ENCODE measurements around the gene SLC2A3. TPM values are rescaled to one million over a fixed set of nuclear protein-coding genes. Genes with fewer than 3 reads are reported as not detected.

The SLC2A3 gene
- total and polyA plus RNA-seq, 4 donors = 2.1 to 20.6 (median 7.0) TPM

DNA sequence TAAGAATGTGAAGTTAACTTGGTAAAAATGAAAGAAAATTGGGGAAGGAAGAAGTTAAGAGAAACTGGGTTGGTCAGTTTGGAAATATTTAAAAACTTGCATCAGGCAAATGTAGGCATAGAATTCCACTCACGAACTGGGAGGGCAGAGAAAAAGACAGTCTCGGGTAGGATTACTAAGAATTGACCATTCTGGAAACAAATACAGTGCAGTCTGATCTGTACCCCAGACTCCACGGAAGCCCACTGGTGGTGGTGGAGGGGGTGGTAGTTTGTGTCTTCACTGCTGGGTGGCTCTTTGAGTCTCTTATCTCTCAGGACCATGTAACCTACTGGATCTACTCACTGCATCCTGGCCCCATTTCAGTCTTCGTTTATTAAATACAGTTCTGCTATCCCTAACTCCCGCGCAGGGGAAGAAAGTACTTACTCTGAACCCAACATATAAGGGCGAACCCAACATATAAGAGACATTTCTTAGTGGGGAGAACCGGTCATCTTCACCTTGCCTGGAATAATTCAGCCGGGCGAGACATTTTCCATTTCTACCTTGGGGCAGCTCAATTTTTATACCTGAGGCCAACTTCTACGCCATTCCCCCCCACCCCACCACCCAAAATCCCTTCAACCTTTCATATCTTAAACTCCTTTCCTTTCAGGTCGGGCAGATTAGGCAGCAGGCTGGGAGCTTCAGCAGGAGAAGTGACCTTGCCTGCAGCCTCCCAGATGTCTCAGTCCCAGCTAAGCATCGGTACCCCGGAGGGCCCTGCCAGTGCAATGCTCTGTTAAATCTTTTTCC lies 1.7 kb downstream of the SLC2A3 start:
- H3K27ac ChIP-seq (ENCODE audit: low read depth in 1 of 2, low read length in 2 of 2) = peak overlapping the region; percentile 47 to 50
- no peaks in the 10 kb centered on the region for H3K27me3 ChIP-seq (ENCODE audit: control insufficient read depth in 4 of 4, insufficient read depth in 4 of 4, low read length in 3 of 4)
- no peaks in the 10 kb centered on the region for H3K4me1 ChIP-seq (ENCODE audit: control insufficient read depth in 4 of 4, insufficient read depth in 4 of 4, low read length in 3 of 4)
- TF ChIP-seq, protein P1, sequence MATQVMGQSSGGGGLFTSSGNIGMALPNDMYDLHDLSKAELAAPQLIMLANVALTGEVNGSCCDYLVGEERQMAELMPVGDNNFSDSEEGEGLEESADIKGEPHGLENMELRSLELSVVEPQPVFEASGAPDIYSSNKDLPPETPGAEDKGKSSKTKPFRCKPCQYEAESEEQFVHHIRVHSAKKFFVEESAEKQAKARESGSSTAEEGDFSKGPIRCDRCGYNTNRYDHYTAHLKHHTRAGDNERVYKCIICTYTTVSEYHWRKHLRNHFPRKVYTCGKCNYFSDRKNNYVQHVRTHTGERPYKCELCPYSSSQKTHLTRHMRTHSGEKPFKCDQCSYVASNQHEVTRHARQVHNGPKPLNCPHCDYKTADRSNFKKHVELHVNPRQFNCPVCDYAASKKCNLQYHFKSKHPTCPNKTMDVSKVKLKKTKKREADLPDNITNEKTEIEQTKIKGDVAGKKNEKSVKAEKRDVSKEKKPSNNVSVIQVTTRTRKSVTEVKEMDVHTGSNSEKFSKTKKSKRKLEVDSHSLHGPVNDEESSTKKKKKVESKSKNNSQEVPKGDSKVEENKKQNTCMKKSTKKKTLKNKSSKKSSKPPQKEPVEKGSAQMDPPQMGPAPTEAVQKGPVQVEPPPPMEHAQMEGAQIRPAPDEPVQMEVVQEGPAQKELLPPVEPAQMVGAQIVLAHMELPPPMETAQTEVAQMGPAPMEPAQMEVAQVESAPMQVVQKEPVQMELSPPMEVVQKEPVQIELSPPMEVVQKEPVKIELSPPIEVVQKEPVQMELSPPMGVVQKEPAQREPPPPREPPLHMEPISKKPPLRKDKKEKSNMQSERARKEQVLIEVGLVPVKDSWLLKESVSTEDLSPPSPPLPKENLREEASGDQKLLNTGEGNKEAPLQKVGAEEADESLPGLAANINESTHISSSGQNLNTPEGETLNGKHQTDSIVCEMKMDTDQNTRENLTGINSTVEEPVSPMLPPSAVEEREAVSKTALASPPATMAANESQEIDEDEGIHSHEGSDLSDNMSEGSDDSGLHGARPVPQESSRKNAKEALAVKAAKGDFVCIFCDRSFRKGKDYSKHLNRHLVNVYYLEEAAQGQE (IDR thresholded peaks at IDR 0.05) = no peak
- TF ChIP-seq YY1 (IDR thresholded peaks at IDR 0.05) (no peak), HNF4A (conservative IDR thresholded peaks at IDR 0.05) (no peak), HNF4G (IDR thresholded peaks at IDR 0.05) (no peak), JUND (IDR thresholded peaks at IDR 0.05) (no peak), GABPA (IDR thresholded peaks at IDR 0.05 in 1 of 2, conservative IDR thresholded peaks at IDR 0.05 in 1 of 2) (no peak)
- TF ChIP-seq, protein P2, sequence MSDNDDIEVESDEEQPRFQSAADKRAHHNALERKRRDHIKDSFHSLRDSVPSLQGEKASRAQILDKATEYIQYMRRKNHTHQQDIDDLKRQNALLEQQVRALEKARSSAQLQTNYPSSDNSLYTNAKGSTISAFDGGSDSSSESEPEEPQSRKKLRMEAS (IDR thresholded peaks at IDR 0.05) = no peak
- TF ChIP-seq, protein P3, sequence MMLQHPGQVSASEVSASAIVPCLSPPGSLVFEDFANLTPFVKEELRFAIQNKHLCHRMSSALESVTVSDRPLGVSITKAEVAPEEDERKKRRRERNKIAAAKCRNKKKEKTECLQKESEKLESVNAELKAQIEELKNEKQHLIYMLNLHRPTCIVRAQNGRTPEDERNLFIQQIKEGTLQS (IDR thresholded peaks at IDR 0.05) = no peak
- H3K36me3 ChIP-seq (ENCODE audit: control insufficient read depth in 4 of 4, insufficient read depth in 3 of 4, low read depth in 1 of 4, low read length in 3 of 4) = peaks cover 0 to 2% (median 0%) of the 10 kb centered on the region in 4 donors
- H3K9ac ChIP-seq (ENCODE audit: low read depth in 1 of 2, low read length in 2 of 2) = peak overlapping the region; percentile 12 to 58
- no peaks in the 10 kb centered on the region for H3K9me3 ChIP-seq (ENCODE audit: control insufficient read depth in 4 of 4, low read length in 3 of 4)
- peak overlapping the region; percentile 27 to 51 (median 39) for H3K4me3 ChIP-seq (ENCODE audit: low read depth in 1 of 3, low read length in 3 of 3)
- no peak for DNase-seq (ENCODE audit: low spot score)
- WGBS = 38% methylated on average over 14 of the region's 14 CpGs

DNA sequence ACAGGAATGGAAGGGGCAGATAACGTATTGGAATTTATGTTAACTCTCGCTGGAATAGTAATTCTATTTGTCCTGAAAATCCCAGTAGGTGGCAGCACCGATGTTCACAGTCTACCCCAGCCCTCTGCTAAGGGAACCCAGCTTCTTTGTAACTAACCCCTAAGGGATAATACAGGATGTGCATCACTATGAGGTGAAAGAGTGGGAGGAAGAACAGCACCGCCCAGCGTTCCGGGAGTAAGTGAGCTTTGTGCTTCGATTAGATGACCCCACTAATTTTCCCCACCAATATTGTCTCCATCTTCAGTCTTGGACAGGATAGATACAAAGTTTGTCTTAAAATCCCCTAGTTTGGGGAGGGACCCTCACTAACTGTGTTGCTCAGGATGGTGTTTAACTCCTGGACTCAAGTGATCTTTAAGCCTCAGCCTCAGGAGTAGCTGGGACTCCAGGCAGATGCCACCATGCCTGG lies 2.7 kb downstream of the SLC2A3 start:
- Histone ChIP-seq H3K27ac (ENCODE audit: low read depth in 1 of 2, low read length in 2 of 2) (peak overlapping the region in 1 of 2 donors; percentile 47), H3K4me1 (ENCODE audit: control insufficient read depth in 4 of 4, insufficient read depth in 4 of 4, low read length in 3 of 4) (no peaks in the 10 kb centered on the region), H3K36me3 (ENCODE audit: control insufficient read depth in 4 of 4, insufficient read depth in 3 of 4, low read depth in 1 of 4, low read length in 3 of 4) (peaks cover 0 to 2% (median under 1%) of the 10 kb centered on the region in 4 donors), H3K9me3 (ENCODE audit: control insufficient read depth in 4 of 4, low read length in 3 of 4) (no peaks in the 10 kb centered on the region), H3K27me3 (ENCODE audit: control insufficient read depth in 4 of 4, insufficient read depth in 4 of 4, low read length in 3 of 4) (no peaks in the 10 kb centered on the region), H3K4me3 (ENCODE audit: low read depth in 1 of 3, low read length in 3 of 3) (peak overlapping the region in 2 of 3 donors; percentile 11 to 22), H3K9ac (ENCODE audit: low read depth in 1 of 2, low read length in 2 of 2) (peak overlapping the region; percentile 53 to 58)
- WGBS = under 1% methylated on average over 7 of the region's 7 CpGs
- TF ChIP-seq EGR1 (IDR thresholded peaks at IDR 0.05; ENCODE audit: low read depth in 2 of 2) = no peak
- TF ChIP-seq RAD21 (IDR thresholded peaks at IDR 0.05) = peak; percentile 84 to 85
- TF ChIP-seq, protein P1 (IDR thresholded peaks at IDR 0.05) = peak; percentile 16
- no peak for TF ChIP-seq HNF4G (IDR thresholded peaks at IDR 0.05)
- no peak for TF ChIP-seq FOXA1 (IDR thresholded peaks at IDR 0.05)
- TF ChIP-seq, protein P4, sequence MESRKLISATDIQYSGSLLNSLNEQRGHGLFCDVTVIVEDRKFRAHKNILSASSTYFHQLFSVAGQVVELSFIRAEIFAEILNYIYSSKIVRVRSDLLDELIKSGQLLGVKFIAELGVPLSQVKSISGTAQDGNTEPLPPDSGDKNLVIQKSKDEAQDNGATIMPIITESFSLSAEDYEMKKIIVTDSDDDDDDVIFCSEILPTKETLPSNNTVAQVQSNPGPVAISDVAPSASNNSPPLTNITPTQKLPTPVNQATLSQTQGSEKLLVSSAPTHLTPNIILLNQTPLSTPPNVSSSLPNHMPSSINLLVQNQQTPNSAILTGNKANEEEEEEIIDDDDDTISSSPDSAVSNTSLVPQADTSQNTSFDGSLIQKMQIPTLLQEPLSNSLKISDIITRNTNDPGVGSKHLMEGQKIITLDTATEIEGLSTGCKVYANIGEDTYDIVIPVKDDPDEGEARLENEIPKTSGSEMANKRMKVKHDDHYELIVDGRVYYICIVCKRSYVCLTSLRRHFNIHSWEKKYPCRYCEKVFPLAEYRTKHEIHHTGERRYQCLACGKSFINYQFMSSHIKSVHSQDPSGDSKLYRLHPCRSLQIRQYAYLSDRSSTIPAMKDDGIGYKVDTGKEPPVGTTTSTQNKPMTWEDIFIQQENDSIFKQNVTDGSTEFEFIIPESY (IDR thresholded peaks at IDR 0.05) = no peak
- TF ChIP-seq, protein P5, sequence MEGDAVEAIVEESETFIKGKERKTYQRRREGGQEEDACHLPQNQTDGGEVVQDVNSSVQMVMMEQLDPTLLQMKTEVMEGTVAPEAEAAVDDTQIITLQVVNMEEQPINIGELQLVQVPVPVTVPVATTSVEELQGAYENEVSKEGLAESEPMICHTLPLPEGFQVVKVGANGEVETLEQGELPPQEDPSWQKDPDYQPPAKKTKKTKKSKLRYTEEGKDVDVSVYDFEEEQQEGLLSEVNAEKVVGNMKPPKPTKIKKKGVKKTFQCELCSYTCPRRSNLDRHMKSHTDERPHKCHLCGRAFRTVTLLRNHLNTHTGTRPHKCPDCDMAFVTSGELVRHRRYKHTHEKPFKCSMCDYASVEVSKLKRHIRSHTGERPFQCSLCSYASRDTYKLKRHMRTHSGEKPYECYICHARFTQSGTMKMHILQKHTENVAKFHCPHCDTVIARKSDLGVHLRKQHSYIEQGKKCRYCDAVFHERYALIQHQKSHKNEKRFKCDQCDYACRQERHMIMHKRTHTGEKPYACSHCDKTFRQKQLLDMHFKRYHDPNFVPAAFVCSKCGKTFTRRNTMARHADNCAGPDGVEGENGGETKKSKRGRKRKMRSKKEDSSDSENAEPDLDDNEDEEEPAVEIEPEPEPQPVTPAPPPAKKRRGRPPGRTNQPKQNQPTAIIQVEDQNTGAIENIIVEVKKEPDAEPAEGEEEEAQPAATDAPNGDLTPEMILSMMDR (IDR thresholded peaks at IDR 0.05; ENCODE audit: low read depth, low read length, missing input control) = peak; percentile 47
- TF ChIP-seq HNF4A (conservative IDR thresholded peaks at IDR 0.05) = no peak
- no peak for TF ChIP-seq GABPA (IDR thresholded peaks at IDR 0.05 in 1 of 2, conservative IDR thresholded peaks at IDR 0.05 in 1 of 2)
- no peak for TF ChIP-seq NR2F2 (IDR thresholded peaks at IDR 0.05)
- TF ChIP-seq, protein P2 (IDR thresholded peaks at IDR 0.05) = no peak
- peak; percentile 29 for TF ChIP-seq YY1 (IDR thresholded peaks at IDR 0.05)
- no peak for TF ChIP-seq SP1 (IDR thresholded peaks at IDR 0.05)
- TF ChIP-seq, protein P3 (IDR thresholded peaks at IDR 0.05) = no peak
- TF ChIP-seq JUND (IDR thresholded peaks at IDR 0.05) = no peak
- TF ChIP-seq FOXA2 (IDR thresholded peaks at IDR 0.05) = no peak
- no peak for TF ChIP-seq RXRA (IDR thresholded peaks at IDR 0.05)
- no peak for TF ChIP-seq TAF1 (conservative IDR thresholded peaks at IDR 0.05)
- DNase-seq (ENCODE audit: low spot score) = peak; percentile 53

Measured in liver (tissue), 9 donors.